ENCODE data around the gene C6orf89.
"Not testable (repeated sequence)": the region's sequence is repeated elsewhere in the genome, so short reads cannot be mapped to it uniquely, and the experiment has no call there.

Gene C6orf89

GRCh38 chr6:36888115-36888643 lies 2.4 kb downstream of the C6orf89 start:
- no peak for DNase-seq (ENCODE audit: low spot score)

GRCh38 chr6:36888654-36889481 lies 3.1 kb downstream of the C6orf89 start:
- DNase-seq (ENCODE audit: low spot score), result no peak

DNA sequence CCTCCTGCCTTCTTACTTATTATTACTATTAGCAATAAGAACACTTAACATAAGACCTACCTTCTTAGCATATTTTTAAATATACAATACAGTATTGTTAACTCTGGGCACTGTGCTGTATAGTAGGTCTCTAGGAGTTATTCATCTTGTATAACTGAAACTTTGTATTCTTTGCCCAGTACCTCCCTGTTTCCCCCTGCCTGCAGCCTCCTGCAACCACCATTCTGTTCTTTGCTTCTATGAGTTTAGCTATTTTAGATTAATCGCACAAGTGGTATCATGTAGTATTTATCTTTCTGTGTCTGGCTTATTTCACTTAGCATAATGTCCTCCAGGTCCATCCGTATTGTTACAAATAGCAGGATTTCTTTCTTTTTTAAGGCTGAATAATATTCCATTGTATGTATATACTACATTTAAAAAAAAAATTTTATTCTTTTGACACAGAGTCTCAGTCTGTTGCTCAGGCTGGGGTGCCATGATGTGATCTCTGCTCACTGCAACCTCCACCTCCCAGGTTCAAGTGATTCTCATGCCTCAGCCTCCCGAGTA lies 4.4 kb downstream of the C6orf89 start:
- DNase-seq (ENCODE audit: low spot score), result no peak

- DNase-seq (ENCODE audit: low spot score), result not testable (repeated sequence)
Observed at GRCh38 chr6:36891153-36891552, 5.4 kb downstream of the C6orf89 start.

DNA sequence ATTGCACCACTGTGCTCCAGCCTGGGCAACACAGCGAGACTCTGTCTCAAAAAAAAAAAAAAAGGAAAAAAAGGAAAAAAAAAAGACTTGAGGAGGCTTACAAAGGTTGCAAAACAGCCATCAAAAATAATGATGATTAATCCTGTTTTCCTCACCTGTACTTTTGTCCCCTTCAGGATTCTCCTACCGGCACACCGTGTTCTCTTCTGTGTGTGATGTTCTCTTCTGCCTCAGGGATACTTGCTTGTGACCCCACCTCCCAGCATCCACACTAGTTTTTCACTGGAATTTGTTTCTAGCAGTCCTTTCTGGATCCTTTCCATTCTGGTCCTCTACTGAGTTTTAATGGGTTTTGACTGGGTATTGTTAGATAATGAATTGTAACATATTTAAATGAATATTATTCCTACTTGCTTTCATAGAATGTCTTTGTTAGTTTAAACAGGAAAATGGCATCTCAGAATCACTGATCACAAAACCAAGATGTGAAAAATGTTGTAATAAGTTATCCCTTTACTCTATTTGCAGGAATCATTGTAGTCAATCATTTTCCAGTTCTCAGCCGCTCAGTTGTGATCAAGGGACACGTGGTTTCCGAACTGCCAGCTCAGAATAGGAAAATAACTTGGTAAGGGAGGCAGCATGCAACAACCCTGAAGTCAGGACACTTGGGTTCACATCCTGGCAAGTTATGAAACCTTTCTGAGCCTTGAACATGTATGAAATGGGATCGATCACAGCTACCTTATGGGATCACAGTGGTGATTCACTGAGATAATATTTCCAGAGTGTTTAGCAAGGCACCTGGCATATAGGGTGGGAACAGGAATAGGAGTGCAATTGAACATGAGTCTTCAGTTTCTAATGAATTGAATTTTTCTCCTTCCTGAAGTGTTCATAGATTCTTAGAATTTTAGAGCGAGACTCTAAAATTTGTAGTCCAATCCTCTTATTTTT lies 8.5 kb downstream of the C6orf89 start:
- no peak for DNase-seq (ENCODE audit: low spot score)

DNA sequence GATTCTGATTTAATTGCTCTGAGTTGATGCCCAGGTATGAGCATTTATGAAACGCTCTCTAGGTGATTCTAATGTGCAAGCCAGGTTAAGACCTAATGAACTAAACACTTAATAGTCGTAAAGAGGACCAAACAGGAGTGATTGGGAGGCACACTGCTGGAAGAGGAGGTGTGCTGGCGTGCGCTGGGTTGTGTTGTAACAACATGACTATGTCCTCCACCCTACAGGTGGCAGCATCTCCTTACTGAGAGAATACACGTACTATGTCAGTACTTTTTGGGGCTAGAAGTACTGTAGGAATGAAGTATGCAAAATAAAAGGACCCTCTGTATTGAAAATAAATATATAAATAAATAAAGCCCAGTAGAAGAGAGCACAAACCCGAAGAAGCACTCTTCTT lies 11.9 kb downstream of the C6orf89 start:
- no peak for DNase-seq (ENCODE audit: low spot score)

GRCh38 chr6:36904114-36904513 lies 18.4 kb downstream of the C6orf89 start:
- no peak for DNase-seq (ENCODE audit: low spot score)

DNA sequence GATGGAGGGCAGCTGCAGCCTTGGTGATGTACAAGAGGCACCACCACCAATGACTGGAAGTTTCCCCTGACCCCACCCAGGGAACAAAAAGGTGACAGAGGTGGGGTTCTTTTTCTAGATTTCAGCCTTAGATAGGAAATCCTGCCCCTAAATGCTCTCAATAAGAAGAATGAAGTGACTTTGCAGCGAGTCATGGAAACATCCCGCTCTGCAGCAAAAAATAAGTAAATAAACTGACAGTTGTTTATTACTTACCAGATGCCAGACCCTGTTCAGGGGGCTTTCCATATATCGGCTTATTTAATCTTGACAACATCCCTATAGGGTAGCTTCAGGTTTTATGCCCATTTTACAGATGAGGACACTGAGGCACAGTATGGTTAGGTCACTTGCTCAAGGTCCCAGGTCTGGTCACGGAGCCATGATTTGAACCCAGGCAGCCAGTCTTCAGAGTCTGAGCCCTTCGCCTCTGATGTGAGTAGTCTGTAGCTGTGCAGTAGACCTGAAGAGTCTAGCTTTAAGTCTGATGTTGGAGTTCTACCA lies 19.2 kb downstream of the C6orf89 start:
- DNase-seq (ENCODE audit: low spot score), result no peak

GRCh38 chr6:36906539-36907325 lies 21.0 kb downstream of the C6orf89 start:
- DNase-seq (ENCODE audit: low spot score), result peak; percentile 61

- DNase-seq (ENCODE audit: low spot score), result peak; percentile 75
Observed at GRCh38 chr6:36907781-36908180, 22.0 kb downstream of the C6orf89 start.

DNA sequence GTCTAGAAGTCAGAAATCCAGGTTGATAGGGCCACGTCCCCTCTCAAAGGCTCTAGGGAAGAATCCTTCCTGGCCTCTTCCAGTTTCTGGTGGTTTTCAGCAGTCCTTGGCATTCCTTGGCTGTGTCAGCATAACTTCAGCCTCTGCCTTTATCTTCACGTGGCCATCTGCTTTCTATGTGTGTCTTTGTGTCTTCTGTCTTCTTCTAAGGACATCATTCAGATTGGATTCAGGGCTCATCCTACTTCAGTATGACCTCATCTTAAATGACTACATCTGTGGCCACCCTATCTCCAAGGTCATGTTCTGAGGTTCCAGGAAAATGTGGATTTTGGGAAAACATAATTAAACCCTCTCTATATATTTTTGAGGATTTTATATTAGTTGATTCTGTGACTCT lies 23.0 kb downstream of the C6orf89 start:
- peak; percentile 40 for DNase-seq (ENCODE audit: low spot score)

- DNase-seq (ENCODE audit: low spot score), result peak; percentile 58
Observed at GRCh38 chr6:36912030-36912454, 26.3 kb downstream of the C6orf89 start.

DNA sequence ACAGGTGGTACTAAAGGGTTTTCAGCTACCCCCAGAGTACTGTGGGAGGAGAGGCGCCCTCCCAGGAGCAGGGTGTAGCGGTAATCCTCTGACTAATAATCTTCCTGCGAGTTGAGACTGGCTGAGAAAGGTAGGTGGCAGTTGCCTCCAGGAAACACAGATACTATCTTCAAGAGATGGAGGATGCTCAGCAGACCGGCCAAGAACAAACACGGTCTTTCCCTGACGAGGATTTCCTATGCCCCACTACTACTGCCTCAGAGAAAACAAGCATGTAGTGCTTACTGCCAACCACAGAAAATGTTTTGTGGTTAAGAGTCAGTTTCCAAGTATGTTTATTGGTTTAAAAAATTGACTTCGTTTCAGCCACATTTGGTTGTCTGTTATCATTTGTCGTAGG lies 26.8 kb downstream of the C6orf89 start:
- DNase-seq (ENCODE audit: low spot score), result peak; percentile 16

DNA sequence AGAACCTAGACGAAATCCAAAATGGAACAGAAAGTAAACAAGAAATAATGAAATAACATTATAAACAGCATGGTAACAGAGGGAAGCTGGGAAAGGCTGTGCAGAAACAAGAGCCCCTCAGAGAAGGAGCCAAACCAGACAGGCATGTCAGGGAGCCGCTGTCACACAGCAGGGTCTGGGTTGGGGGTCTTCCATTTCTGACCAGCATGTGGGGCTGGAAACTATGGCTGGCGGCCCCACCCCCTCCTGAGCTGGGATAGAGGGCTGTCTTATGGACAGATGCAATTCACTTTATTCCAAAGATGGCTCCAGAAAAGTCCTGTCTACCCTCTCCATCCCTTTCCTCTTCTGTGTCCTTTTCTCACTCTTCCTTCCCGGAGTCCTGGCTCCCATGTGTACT lies 27.3 kb downstream of the C6orf89 start:
- no peak for DNase-seq (ENCODE audit: low spot score)

- peak; percentile 61 for DNase-seq (ENCODE audit: low spot score)
Observed at GRCh38 chr6:36914227-36914794, 28.6 kb downstream of the C6orf89 start.

GRCh38 chr6:36915599-36915998 lies 29.8 kb downstream of the C6orf89 start:
- no peak for DNase-seq (ENCODE audit: low spot score)

DNA sequence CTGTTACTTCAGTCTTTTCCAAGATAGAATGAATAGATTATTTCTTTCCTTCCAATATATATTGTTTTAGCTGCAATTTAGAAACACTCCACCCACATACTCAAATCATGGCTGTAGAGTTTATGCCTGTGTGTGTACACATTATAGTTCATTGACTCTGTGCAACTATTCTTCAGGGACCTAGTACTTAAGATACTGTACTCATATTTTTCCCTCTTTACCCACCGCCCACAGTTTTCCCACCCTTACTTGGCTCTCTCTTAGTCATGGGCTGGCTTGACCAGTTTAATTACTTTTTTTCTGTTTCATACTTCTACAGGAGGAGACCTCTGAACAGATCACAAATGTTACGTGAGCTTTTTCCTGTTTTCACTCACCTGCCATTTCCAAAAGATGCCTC lies 30.4 kb downstream of the C6orf89 start:
- DNase-seq (ENCODE audit: low spot score), result no peak

- DNase-seq (ENCODE audit: low spot score), result no peak
Observed at GRCh38 chr6:36917541-36918193, 31.9 kb downstream of the C6orf89 start.

- no peak for DNase-seq (ENCODE audit: low spot score)
Observed at GRCh38 chr6:36920049-36920448, 34.3 kb downstream of the C6orf89 start.

GRCh38 chr6:36920546-36920945 lies 34.8 kb downstream of the C6orf89 start:
- DNase-seq (ENCODE audit: low spot score), result no peak
